ENCODE data around the gene PALD1.

DNA sequence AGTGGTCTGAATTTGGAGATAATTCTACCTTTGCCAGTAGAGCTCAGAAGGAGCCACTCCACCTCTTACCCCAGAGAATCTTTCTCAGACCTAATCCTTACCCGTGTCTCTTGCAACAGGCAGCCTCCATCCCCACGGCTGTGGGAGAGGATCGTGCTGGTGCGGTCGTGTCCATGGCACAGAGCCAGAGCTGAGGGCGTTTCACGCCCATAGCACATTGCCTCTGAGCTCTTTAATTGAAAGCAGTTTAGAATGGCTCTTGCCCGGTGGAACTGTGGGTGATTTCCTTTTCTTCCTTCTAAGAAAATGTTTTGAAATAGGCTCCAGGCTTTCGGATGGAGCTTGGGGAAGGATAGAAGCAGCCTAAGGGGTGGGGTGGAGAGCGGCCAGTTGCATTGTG lies 82.5 kb downstream of the PALD1 start:
- TF ChIP-seq CTCF (IDR thresholded peaks at IDR 0.05; ENCODE audit: insufficient read depth, low read length, poor library complexity, severe bottlenecking) (no peak), EZH2phosphoT487 (conservative IDR thresholded peaks at IDR 0.05; ENCODE audit: low read length) (no peak)

All from SU-DHL-6 (cell line).